NCI-H1694 treated with DMSO at 0.1 percent for 48 hours (cell line): Measurements from ENCODE around the gene YIPF2.

Experiments used
- DNase-seq: peaks from one replicate; lab custom pipeline; 2025; lab: John Stamatoyannopoulos, UW

The YIPF2 gene

GRCh38 chr19:10874024-10874423 lies 54.4 kb downstream of the YIPF2 start:
- DNase-seq = no peak

GRCh38 chr19:10872546-10873107 lies 55.8 kb downstream of the YIPF2 start:
- no peak for DNase-seq
